ENCODE measurements around the gene MKS1. TPM values are rescaled to one million over a fixed set of nuclear protein-coding genes. Genes with fewer than 3 reads are reported as not detected.

The MKS1 gene
- total RNA-seq, 2 experiments from 2014 or later = 4.6 to 6.4 TPM

GRCh38 chr17:58235821-58236220 is 16.8 kb upstream of the MKS1 start:
- H3K36me3 Mint-ChIP-seq (ENCODE audit: low read depth) = no peaks in the 10 kb centered on the region
- CTCF ChIA-PET = interaction anchor here (2.2 kb wide), 1 partner anchor 14 kb away, joined by 10 read pairs; no protein-coding TSS in a partner anchor
- H3K4me1 ChIP-seq (ENCODE audit: insufficient read depth, low read length) = no peaks in the 10 kb centered on the region
- no peak for ATAC-seq (ENCODE audit: poor library complexity)
- no peak overlapping the region for H3K4me3 ChIP-seq (ENCODE audit: low read length)
- no peaks in the 10 kb centered on the region for H3K9me3 Mint-ChIP-seq
- H3K27me3 ChIP-seq (ENCODE audit: control insufficient read depth in 1 of 2, insufficient read depth in 2 of 2, low read length in 2 of 2) = peaks cover 18 to 22% of the 10 kb centered on the region in 2 experiments
- TF ChIP-seq CTCF (IDR thresholded peaks at IDR 0.05) = no peak
- H3K4me3 Mint-ChIP-seq = no peak overlapping the region
- intact Hi-C loops (cut with DNase I, micrococcal nuclease) = no loop called here
- H3K27ac Mint-ChIP-seq = no peak overlapping the region
- H3K36me3 ChIP-seq (ENCODE audit: insufficient read depth, low read length) = no peaks in the 10 kb centered on the region
- no peak overlapping the region for H3K27ac ChIP-seq (ENCODE audit: low read depth in 1 of 2, low read length in 2 of 2)
- no peak for DNase-seq
- POLR2A ChIA-PET = no interaction called here
- H3K27me3 Mint-ChIP-seq = peaks cover 63% of the 10 kb centered on the region
- H3K4me1 Mint-ChIP-seq (ENCODE audit: low read depth) = no peaks in the 10 kb centered on the region
- no peaks in the 10 kb centered on the region for H3K9me3 ChIP-seq (ENCODE audit: control insufficient read depth in 1 of 2, insufficient read depth in 1 of 2, low read length in 2 of 2)

GRCh38 chr17:58234512-58234911 is 15.5 kb upstream of the MKS1 start:
- no peak for DNase-seq
- no peak for ATAC-seq (ENCODE audit: poor library complexity)
- Histone ChIP-seq H3K4me1 (ENCODE audit: insufficient read depth, low read length) (no peaks in the 10 kb centered on the region), H3K4me3 (ENCODE audit: low read length) (no peak overlapping the region), H3K9me3 (ENCODE audit: control insufficient read depth in 1 of 2, insufficient read depth in 1 of 2, low read length in 2 of 2) (no peaks in the 10 kb centered on the region), H3K27ac (ENCODE audit: low read depth in 1 of 2, low read length in 2 of 2) (no peak overlapping the region), H3K36me3 (ENCODE audit: insufficient read depth, low read length) (no peaks in the 10 kb centered on the region), H3K27me3 (ENCODE audit: control insufficient read depth in 1 of 2, insufficient read depth in 2 of 2, low read length in 2 of 2) (peaks cover 18 to 22% of the 10 kb centered on the region in 2 experiments)
- Mint-ChIP-seq H3K27ac (no peak overlapping the region), H3K27me3 (peaks cover 52% of the 10 kb centered on the region), H3K9me3 (no peaks in the 10 kb centered on the region), H3K36me3 (ENCODE audit: low read depth) (no peaks in the 10 kb centered on the region), H3K4me1 (ENCODE audit: low read depth) (no peaks in the 10 kb centered on the region), H3K4me3 (no peak overlapping the region)
- no peak for TF ChIP-seq CTCF (IDR thresholded peaks at IDR 0.05)
- intact Hi-C loops (cut with DNase I, micrococcal nuclease) = no loop called here
- ChIA-PET POLR2A (no interaction called here), CTCF (no interaction called here)

DNA sequence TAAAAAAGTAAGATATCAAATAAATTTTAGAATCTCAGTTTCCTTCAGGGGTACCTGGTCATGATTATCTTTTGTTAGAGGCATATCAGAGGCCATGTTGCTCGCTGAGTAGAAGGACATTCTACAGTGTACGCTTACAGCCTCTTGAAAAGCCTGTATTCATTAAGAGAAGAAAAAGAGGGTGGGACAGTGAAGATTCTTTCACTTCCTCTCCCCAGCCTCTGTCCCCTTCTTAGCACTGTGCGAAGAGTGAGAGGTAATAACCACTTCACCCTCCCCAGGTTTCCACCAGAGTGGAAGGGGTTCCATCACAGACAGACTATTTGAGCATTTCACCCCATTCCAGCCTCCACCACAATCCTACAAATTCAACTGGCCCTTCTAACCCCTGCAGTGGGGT is 14.5 kb upstream of the MKS1 start:
- ATAC-seq (ENCODE audit: poor library complexity) (no peak), DNase-seq (peak in 1 of 14 experiments; percentile 16)
- Histone ChIP-seq H3K36me3 (ENCODE audit: insufficient read depth, low read length) (no peaks in the 10 kb centered on the region), H3K27ac (ENCODE audit: low read depth in 1 of 2, low read length in 2 of 2) (no peak overlapping the region), H3K9me3 (ENCODE audit: control insufficient read depth in 1 of 2, insufficient read depth in 1 of 2, low read length in 2 of 2) (no peaks in the 10 kb centered on the region), H3K4me1 (ENCODE audit: insufficient read depth, low read length) (no peaks in the 10 kb centered on the region), H3K4me3 (ENCODE audit: low read length) (no peak overlapping the region), H3K27me3 (ENCODE audit: control insufficient read depth in 1 of 2, insufficient read depth in 2 of 2, low read length in 2 of 2) (peaks cover 13 to 22% of the 10 kb centered on the region in 2 experiments)
- CTCF ChIA-PET = no interaction called here
- no peaks in the 10 kb centered on the region for H3K9me3 Mint-ChIP-seq
- H3K27ac Mint-ChIP-seq = no peak overlapping the region
- POLR2A ChIA-PET = no interaction called here
- H3K4me1 Mint-ChIP-seq (ENCODE audit: low read depth) = no peaks in the 10 kb centered on the region
- H3K4me3 Mint-ChIP-seq = no peak overlapping the region
- H3K27me3 Mint-ChIP-seq = peaks cover 42% of the 10 kb centered on the region
- no peaks in the 10 kb centered on the region for H3K36me3 Mint-ChIP-seq (ENCODE audit: low read depth)
- no peak for TF ChIP-seq CTCF (IDR thresholded peaks at IDR 0.05)
- intact Hi-C loops (cut with DNase I, micrococcal nuclease) = no loop called here
